GM12872 (cell line): ENCODE results near the gene ZNF488.

Experiments used
- TF ChIP-seq, protein P1 (sequence below): IDR thresholded peaks from 3 replicates; pipeline ENCODE4 v1.5.1; 2011; ENCODE audit warnings: low read depth, mild to moderate bottlenecking, low read length, moderate library complexity; ENCODE audit not compliant: insufficient read depth

Gene ZNF488

GRCh38 chr10:47359626-47360418 lies 24.3 kb downstream of the ZNF488 start:
- TF ChIP-seq, protein P1, sequence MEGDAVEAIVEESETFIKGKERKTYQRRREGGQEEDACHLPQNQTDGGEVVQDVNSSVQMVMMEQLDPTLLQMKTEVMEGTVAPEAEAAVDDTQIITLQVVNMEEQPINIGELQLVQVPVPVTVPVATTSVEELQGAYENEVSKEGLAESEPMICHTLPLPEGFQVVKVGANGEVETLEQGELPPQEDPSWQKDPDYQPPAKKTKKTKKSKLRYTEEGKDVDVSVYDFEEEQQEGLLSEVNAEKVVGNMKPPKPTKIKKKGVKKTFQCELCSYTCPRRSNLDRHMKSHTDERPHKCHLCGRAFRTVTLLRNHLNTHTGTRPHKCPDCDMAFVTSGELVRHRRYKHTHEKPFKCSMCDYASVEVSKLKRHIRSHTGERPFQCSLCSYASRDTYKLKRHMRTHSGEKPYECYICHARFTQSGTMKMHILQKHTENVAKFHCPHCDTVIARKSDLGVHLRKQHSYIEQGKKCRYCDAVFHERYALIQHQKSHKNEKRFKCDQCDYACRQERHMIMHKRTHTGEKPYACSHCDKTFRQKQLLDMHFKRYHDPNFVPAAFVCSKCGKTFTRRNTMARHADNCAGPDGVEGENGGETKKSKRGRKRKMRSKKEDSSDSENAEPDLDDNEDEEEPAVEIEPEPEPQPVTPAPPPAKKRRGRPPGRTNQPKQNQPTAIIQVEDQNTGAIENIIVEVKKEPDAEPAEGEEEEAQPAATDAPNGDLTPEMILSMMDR: no peak

DNA sequence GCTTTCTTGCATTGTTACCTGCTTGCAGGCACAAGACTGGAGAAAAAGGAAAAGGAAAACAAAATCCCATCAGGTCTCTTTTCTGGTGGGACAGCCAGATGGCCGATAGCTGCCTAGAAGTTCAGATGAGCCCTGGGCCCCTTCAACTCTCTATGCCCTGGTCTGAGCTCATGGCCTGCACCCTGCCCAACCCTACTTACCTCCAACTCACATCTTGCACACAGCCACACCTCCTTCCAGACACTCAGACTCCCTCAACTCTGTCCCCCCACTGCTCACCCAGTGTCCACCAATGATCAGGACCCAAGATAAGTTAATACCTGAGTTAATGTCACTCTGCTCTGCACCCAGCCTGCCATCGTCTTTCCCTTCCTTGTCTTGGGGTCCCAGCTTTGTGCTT lies 25.0 kb downstream of the ZNF488 start:
- TF ChIP-seq, protein P1: no peak

DNA sequence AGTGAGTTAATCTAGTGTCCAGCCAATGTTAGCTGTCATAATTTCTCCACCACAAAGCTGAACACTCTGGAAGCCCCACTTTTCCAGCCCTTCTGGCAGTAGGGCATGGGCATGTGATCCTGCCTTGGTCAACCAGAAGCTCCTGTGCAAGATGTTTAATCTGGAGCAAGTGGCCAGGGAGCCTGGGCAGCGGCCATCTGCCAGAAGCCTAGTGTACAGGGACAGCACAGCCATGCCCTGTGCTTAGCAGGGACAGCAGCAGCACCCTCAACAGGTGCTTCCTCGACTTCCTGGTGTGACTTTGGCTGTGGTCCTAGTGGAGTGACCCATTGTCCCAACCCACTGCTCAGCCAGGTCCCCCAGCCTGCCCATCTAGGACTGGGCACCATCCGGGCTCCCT lies 25.6 kb downstream of the ZNF488 start:
- TF ChIP-seq, protein P1: no peak

- TF ChIP-seq, protein P1: no peak
Measured at GRCh38 chr10:47357911-47358310, 26.2 kb downstream of the ZNF488 start.

- TF ChIP-seq, protein P1: no peak
Measured at GRCh38 chr10:47357131-47357582, 26.9 kb downstream of the ZNF488 start.

DNA sequence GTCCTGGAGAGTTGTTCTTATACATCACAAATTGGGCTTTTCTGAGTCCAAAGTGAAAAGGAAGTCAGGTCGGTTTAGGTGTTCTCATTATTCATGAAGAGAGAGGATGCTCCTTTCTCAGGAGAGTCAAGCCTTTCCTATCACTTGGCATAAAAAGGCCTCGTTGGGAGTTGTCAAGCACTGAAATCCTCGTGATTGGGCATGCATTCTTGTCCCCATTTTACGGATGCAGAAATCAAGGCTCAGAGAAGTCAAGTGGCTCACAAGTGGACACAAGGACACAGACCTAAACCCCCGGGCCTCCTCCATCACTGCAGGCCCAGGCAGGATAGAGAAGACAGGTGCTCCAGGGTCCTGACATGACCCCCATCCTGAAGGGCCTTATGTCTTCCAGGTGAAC lies 27.4 kb downstream of the ZNF488 start:
- TF ChIP-seq, protein P1: no peak

DNA sequence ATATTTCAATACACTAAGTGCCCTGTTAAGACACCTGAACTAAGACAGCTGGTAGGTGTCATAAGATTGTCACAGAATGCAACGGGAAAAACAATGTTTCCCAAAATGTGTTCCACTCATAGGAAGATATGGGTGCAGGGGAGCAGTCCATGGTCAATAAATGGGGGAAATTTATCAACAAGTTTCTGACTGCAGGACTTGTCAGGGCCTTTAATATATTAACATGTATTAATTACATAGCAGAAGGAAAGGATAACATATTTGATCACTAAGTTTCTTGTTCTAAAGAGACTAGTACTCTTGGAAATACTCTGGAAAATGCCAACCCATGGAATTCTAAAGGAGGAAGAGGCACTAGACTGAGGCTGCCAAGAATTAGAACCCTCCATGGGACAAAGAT lies 29.2 kb downstream of the ZNF488 start:
- TF ChIP-seq, protein P1: no peak
